ENCODE results near the gene MB. TPM values are rescaled to one million over a fixed set of nuclear protein-coding genes. Genes with fewer than 3 reads are reported as not detected.

Gene MB
- polyA plus RNA-seq, 3 donors, result not detected

DNA sequence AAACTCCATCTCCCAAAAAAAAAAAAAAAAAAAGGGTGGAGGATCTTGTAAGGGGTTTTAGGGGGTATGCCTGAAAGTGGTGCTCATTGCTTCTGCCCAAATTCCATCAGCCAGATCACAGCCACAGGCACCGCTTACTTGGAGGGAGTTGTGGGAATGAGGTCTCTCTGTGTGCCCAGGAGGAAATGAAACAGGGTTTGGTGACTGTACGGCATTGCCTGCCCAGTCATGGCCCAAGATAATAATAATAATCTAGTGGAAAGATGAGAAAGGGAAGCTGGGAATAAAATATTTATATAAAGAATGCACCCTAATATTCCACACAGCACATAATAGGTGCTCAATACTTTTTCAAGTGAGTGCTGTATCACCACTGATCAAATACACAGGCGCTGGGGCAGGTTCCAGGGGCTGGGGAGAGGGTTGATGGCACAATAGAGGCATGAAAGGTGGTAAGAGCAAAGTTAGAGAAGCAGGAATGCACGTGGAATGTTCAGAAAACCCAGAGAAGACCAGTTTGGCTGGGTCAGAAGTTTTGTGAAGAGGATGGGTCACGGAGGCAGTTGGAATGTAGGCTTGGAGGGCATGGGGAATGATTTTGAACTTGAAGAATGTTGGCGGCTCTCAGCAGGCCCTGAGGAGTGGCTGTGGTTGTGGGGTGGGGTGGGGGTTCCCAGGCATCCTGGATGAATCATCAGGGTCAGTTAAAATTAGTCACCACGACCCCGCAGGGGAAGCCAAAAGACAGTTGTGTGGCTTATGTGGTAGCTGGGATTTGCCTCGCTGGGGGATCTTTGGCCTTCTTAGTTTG, 12.5 kb upstream of the MB start:
- Histone ChIP-seq H3K4me1 (ENCODE audit: control insufficient read depth in 1 of 2, insufficient read depth in 2 of 2, low read length in 2 of 2) (peaks cover 25 to 42% of the 10 kb centered on the region in 2 donors), H2AFZ (ENCODE audit: insufficient read depth, low read depth, low read length, poor library complexity, severe bottlenecking) (no peak overlapping the region), H3K79me2 (ENCODE audit: insufficient read depth, low read length) (no peaks in the 10 kb centered on the region), H3K9me3 (replicated peaks in 1 of 2; ENCODE audit: control insufficient read depth in 1 of 2, insufficient read depth in 1 of 2, low read length in 2 of 2) (peaks cover 0 to 4% of the 10 kb centered on the region in 2 donors), H3K4me2 (replicated peaks; ENCODE audit: extremely low read depth, low read length, poor library complexity, severe bottlenecking) (no peak overlapping the region), H3K27me3 (ENCODE audit: control insufficient read depth in 2 of 2, insufficient read depth in 2 of 2, low read length in 2 of 2) (peaks cover 0 to 13% of the 10 kb centered on the region in 2 donors), H3K4me3 (replicated peaks in 1 of 3; ENCODE audit: low read depth in 2 of 3, low read length in 3 of 3) (no peak overlapping the region), H3K36me3 (replicated peaks in 1 of 2; ENCODE audit: control insufficient read depth in 1 of 2, insufficient read depth in 2 of 2, low read length in 2 of 2) (no peaks in the 10 kb centered on the region), H3K9ac (ENCODE audit: insufficient read depth, low read length, poor library complexity, severe bottlenecking) (peak overlapping the region; percentile 7), H4K20me1 (ENCODE audit: insufficient read depth, low read length) (no peaks in the 10 kb centered on the region), H3K27ac (ENCODE audit: low read depth in 1 of 2, low read length in 2 of 2) (peak overlapping the region in 1 of 2 donors; percentile 61)
- DNase-seq, result peak; percentile 67 to 90 (median 70)
- Mint-ChIP-seq H3K4me3 (no peak overlapping the region), H3K36me3 (no peaks in the 10 kb centered on the region), H3K27me3 (ENCODE audit: low read depth in 3 of 3) (peaks cover 11 to 23% (median 23%) of the 10 kb centered on the region in 3 donors), H3K9me3 (peaks cover 0 to 6% (median 0%) of the 10 kb centered on the region in 7 donors), H3K27ac (peak overlapping the region; percentile 27 to 96 (median 87)), H3K4me1 (peaks cover 45% of the 10 kb centered on the region)
- intact Hi-C loops (cut with micrococcal nuclease), result loop anchor here (10.0 kb wide), 2 partner anchors 195 to 285 kb away; no protein-coding TSS in a partner anchor
- no peak for TF ChIP-seq CTCF (IDR thresholded peaks at IDR 0.05)
- WGBS (ENCODE audit: insufficient coverage), result 30% methylated on average over 6 of the region's 9 CpGs

GRCh38 chr22:35628732-35629131, 11.6 kb upstream of the MB start:
- intact Hi-C loops (cut with micrococcal nuclease), result loop anchor here in 1 of 2 donors (10.0 kb wide), 1 partner anchor 194 kb away; no protein-coding TSS in a partner anchor
- H3K27me3 Mint-ChIP-seq (ENCODE audit: low read depth in 3 of 3), result peaks cover 12 to 27% (median 25%) of the 10 kb centered on the region in 3 donors

More at GRCh38 chr22:35628732-35629131, 11.6 kb upstream of the MB start:
- no peak overlapping the region for H3K4me3 ChIP-seq (replicated peaks in 1 of 3; ENCODE audit: low read depth in 2 of 3, low read length in 3 of 3)
- Mint-ChIP-seq H3K4me1 (peaks cover 36% of the 10 kb centered on the region), H3K36me3 (no peaks in the 10 kb centered on the region), H3K4me3 (peak overlapping the region in 1 of 2 donors; percentile 28), H3K27ac (peak overlapping the region in 1 of 7 donors; percentile 54), H3K9me3 (peaks cover 0 to 6% (median 0%) of the 10 kb centered on the region in 7 donors)
- peaks cover 0 to 4% of the 10 kb centered on the region in 2 donors for H3K9me3 ChIP-seq (replicated peaks in 1 of 2; ENCODE audit: control insufficient read depth in 1 of 2, insufficient read depth in 1 of 2, low read length in 2 of 2)
- no peaks in the 10 kb centered on the region for H3K79me2 ChIP-seq (ENCODE audit: insufficient read depth, low read length)
- no peak overlapping the region for H3K27ac ChIP-seq (ENCODE audit: low read depth in 1 of 2, low read length in 2 of 2)
- no peaks in the 10 kb centered on the region for H4K20me1 ChIP-seq (ENCODE audit: insufficient read depth, low read length)
- 100% methylated on average over 1 of the region's 3 CpGs for WGBS (ENCODE audit: insufficient coverage)
- no peak overlapping the region for H3K9ac ChIP-seq (ENCODE audit: insufficient read depth, low read length, poor library complexity, severe bottlenecking)
- no peaks in the 10 kb centered on the region for H3K36me3 ChIP-seq (replicated peaks in 1 of 2; ENCODE audit: control insufficient read depth in 1 of 2, insufficient read depth in 2 of 2, low read length in 2 of 2)
- no peak overlapping the region for H2AFZ ChIP-seq (ENCODE audit: insufficient read depth, low read depth, low read length, poor library complexity, severe bottlenecking)
- no peak for TF ChIP-seq CTCF (IDR thresholded peaks at IDR 0.05)
- peaks cover 17 to 34% of the 10 kb centered on the region in 2 donors for H3K4me1 ChIP-seq (ENCODE audit: control insufficient read depth in 1 of 2, insufficient read depth in 2 of 2, low read length in 2 of 2)
- H3K4me2 ChIP-seq (replicated peaks; ENCODE audit: extremely low read depth, low read length, poor library complexity, severe bottlenecking), result no peak overlapping the region
- DNase-seq, result no peak
- peaks cover 0 to 16% of the 10 kb centered on the region in 2 donors for H3K27me3 ChIP-seq (ENCODE audit: control insufficient read depth in 2 of 2, insufficient read depth in 2 of 2, low read length in 2 of 2)
